ENCODE data around the gene TTLL4.

TTLL4 gene

GRCh38 chr2:218804817-218805216, 94.2 kb downstream of the TTLL4 start:
- no peak for DNase-seq (ENCODE audit: low read depth, low spot score)
- Histone ChIP-seq H3K36me3 (ENCODE audit: control insufficient read depth, insufficient read depth, low read length) (no peaks in the 10 kb centered on the region), H3K4me1 (ENCODE audit: control insufficient read depth, insufficient read depth, low read length) (peaks cover 4% of the 10 kb centered on the region), H3K27ac (ENCODE audit: low read length) (no peak overlapping the region), H3K4me3 (ENCODE audit: low read length) (no peak overlapping the region), H3K27me3 (ENCODE audit: control insufficient read depth, insufficient read depth, low read length) (no peaks in the 10 kb centered on the region), H3K9me3 (ENCODE audit: control insufficient read depth, insufficient read depth, low read length) (no peaks in the 10 kb centered on the region)
- WGBS (ENCODE audit: insufficient coverage, insufficient read length): no CpG with 5 or more reads among the region's 1 CpG

Measured in iPS DF 6.9 (cell line).